Measurements from ENCODE around the gene RSKR.

DNA sequence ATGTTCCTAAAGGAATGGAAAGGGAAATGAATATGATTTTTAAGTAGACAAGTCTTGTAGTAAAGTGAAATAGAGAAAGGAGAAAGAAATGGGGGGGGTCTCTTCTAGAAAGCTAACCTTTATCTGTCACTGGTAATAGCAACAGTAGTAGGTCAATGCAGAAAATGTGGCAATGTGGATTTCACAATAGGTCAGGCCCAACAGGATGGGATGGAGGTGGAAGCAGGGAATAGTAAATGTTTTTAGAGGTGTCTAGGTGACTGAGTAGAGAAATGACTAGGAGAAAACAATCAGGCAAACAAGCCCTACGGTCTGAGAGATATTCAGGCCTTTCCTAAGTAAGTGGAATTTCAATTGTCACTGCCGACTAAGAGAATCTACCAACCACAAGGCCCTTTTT, 6.0 kb upstream of the RSKR start:
- TF ChIP-seq, protein P1, sequence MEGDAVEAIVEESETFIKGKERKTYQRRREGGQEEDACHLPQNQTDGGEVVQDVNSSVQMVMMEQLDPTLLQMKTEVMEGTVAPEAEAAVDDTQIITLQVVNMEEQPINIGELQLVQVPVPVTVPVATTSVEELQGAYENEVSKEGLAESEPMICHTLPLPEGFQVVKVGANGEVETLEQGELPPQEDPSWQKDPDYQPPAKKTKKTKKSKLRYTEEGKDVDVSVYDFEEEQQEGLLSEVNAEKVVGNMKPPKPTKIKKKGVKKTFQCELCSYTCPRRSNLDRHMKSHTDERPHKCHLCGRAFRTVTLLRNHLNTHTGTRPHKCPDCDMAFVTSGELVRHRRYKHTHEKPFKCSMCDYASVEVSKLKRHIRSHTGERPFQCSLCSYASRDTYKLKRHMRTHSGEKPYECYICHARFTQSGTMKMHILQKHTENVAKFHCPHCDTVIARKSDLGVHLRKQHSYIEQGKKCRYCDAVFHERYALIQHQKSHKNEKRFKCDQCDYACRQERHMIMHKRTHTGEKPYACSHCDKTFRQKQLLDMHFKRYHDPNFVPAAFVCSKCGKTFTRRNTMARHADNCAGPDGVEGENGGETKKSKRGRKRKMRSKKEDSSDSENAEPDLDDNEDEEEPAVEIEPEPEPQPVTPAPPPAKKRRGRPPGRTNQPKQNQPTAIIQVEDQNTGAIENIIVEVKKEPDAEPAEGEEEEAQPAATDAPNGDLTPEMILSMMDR (conservative IDR thresholded peaks at IDR 0.05) = no peak
- TF ChIP-seq ZFX (IDR thresholded peaks at IDR 0.05) = no peak

Data from C4-2B (cell line).